HuH-7.5 (cell line): ENCODE data around the gene GRIK5.
A peak's percentile ranks its signal among the peaks of the same experiment; 100 is the strongest.
"Not testable (repeated sequence)": the region's sequence is repeated elsewhere in the genome, so short reads cannot be mapped to it uniquely, and the experiment has no call there.

Experiments
- DNase-seq: peaks from one replicate; pipeline ENCODE4 v3.0.0; 2011; ENCODE audit warnings: low spot score

The GRIK5 gene, protein sequence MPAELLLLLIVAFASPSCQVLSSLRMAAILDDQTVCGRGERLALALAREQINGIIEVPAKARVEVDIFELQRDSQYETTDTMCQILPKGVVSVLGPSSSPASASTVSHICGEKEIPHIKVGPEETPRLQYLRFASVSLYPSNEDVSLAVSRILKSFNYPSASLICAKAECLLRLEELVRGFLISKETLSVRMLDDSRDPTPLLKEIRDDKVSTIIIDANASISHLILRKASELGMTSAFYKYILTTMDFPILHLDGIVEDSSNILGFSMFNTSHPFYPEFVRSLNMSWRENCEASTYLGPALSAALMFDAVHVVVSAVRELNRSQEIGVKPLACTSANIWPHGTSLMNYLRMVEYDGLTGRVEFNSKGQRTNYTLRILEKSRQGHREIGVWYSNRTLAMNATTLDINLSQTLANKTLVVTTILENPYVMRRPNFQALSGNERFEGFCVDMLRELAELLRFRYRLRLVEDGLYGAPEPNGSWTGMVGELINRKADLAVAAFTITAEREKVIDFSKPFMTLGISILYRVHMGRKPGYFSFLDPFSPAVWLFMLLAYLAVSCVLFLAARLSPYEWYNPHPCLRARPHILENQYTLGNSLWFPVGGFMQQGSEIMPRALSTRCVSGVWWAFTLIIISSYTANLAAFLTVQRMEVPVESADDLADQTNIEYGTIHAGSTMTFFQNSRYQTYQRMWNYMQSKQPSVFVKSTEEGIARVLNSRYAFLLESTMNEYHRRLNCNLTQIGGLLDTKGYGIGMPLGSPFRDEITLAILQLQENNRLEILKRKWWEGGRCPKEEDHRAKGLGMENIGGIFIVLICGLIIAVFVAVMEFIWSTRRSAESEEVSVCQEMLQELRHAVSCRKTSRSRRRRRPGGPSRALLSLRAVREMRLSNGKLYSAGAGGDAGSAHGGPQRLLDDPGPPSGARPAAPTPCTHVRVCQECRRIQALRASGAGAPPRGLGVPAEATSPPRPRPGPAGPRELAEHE

DNA sequence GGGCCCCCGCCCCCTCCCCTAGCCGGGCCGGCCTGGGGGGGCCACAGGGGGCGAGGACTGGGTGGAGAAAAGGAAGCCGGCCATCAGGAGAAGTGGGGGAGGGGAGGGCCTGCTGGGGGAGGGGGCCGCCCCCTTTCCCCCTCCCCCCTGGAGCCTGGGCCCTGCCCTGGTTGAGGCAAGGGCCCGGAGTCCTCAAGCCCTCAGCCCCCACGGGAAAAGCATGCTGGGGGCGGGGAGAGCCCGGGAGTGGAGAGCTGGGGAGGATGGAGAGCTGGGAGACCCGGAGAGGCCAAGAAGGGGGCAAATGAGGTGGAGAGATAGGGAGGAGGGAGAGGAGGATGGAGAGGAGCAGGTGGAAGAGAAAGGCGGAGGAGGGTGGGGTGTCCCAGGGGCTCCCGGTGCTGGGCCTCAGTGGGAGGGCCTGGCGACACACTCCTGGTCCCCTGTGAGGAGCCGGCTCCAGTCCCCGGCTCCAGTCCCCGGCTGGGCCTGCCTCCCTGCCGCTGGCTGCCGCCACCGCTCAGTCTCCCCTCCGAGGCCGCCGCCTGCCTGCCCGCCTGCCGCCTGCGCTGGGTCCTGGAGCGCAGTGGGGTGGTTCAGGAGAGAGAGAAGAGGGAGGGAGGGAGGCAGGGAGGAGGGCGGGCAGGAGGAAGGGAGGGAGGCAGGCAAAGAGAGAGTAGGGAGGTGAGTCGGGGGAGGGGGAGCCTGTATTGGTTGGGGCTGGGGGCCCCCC, at the start of gene GRIK5:
GRIK5 (minus strand) TSS at position 588 of the 733 bp plus-strand sequence. CDS start 4,436 bp downstream, outside the sequence.
- DNase-seq: no peak

DNA sequence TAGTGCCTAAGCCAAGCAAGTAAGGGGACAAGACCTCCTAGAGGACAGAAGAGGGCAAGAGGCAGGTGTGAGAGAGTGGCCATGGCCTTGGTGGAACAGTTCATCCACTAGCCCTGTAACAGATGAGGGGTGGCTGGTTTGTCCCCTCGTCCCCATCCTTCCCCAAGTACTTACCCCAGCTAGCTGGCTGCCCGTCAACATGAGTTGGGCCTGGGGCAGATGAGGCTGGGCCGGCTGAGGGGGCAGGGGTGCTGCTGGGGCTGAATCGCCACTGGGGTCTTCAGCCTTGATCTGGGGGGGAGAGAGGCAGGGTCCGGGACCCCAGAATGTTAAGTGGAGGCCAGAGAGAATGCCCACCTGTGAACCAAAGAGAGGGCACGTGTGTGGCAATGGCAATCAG, 47.1 kb upstream of the GRIK5 start:
- DNase-seq: no peak

DNA sequence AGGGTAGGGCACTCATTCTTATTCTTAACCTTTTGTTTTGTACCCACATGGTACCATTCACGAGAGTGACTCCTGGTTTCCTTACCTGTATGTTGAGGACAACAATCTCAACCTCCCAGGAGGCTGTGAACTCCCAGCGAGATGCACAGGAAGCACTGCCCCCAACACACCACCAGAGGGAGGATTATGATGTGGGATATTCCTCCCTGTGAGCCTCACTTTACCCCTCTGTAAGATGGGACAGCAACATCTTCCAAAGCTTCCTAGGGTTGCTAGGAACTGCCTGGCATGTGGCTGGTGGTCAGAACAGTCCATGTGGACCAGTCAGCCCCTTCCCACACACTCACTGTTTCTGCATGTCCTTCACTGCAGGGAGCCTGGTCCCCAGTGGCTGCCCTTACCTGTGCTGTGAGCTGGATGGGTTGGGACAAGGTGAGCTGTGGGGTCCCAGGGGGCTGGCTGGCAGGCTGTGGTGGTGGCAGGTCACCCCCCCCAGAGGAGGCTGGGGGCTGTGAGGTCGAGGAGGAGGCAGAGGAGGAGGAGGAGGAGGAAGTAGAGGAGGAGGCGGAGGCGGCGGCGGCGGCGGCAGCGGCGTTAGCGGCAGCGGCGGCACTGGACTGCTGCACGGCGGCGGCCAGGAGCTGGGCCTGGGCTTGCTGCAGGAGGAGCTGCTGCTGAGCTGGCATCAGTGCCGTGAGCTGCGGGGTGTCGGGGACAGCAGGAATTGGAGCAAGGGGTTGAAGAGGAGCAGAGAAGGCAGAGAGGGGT, 46.5 kb upstream of the GRIK5 start:
- DNase-seq: no peak

DNA sequence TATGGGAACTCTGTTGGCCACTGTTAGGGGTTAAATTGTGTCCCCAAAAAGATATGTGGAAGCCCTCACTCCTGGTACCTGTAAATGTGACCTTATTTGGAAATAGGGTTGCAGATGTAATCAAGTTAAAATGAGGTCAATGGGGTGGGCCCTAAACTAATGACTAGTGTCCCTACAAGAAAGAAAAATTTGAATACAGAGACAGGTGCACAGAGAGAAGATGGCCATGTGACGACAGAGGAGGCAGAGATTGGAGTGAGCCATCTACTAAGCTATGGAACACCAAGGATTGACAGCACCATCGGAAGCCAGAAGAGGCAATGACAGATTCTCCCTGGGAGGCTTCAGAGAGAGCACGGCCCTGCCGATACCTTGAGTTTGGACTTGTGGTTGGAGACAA, 45.7 kb upstream of the GRIK5 start:
- DNase-seq: no peak

DNA sequence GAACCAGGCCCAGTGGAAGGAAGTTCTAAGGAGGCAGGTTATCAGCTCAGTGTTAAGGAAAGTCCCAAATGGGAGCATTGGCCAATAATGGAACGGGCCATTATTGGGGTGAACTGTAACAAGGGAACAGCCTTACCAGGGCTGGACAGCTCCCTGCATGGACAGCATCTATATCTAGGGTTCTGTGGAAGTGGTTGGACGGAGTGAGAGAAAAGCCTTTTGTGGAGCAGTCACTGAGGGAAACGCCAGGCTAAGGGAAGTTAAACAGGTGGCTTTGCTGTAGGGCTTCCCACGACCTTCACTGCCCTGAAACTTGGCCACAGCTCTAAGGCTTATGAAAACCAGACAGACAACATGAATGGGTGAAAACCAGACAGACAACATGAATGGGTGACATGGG, 45.2 kb upstream of the GRIK5 start:
- DNase-seq: no peak

DNA sequence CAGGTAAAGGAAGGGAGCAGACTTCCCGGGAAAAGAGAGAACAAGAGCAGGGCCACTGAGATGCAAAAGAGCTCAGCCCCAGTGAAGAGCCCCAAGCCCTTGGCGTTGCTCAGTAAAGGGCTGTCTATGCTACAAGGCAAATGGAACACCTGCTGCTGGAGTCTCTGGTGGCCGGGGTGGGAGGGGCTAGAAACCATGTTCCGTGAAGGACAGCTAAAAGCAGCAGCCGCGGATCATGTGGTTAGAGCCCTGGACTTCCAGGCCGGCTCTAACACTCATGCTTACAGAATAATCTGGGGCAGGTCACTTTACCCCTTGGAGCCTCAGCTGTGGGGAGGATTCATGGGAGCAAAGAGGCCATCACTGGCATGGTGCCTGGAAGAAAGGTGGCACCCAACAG, 44.4 kb upstream of the GRIK5 start:
- DNase-seq: no peak

DNA sequence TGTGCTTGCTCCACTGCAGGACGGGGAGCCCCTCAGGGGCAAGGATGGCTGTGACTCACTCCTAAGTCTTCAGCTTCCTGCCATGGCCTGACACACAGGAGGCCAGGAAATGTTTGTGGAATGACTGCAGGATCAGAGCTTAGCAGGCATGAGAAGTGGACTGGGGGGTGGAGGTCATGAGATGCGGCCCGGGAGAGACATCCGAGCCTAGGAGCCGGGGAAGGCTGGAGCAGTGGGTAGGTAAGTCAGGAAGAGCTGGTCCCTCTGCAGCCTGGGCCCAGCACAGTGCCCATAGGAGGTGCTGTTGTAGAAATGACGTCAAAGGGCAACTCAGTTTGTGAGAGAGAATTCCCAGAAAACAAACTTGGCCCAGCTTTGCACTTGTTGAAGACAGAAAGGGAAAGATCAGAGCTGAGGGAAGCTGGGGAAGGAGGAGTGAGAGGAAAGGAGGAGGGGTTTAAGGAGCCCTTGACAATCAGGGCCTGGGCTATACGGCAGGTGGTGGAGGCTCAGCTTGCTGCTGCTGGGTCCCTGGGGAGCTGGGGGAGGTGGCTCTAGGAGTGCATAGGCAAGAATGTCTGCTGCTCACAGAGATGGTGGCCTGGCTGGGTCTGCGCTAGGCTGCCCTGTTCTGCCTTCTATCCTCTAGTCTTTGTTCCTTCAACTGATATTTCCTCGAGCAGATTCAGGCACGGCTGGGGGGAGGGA, 43.8 kb upstream of the GRIK5 start:
- no peak for DNase-seq

DNA sequence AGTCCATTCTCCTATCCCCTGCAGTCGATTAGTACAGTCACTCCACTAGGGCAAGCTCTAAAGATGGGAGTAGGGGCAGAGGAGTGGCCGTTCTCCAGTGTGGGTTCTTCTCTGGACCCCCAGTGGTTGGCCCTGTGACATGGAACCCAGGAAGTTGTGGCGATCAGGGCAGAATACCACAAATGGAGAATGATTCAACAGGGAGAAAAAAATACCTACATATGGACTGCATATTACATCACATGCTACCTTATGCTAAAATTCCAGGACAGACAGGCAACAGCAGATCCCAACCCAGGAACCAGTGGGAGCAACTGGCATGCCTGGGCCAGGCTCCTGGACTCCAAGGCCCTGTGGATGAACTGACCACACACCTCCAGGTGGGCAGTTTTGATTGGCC, 41.8 kb upstream of the GRIK5 start:
- DNase-seq: no peak

DNA sequence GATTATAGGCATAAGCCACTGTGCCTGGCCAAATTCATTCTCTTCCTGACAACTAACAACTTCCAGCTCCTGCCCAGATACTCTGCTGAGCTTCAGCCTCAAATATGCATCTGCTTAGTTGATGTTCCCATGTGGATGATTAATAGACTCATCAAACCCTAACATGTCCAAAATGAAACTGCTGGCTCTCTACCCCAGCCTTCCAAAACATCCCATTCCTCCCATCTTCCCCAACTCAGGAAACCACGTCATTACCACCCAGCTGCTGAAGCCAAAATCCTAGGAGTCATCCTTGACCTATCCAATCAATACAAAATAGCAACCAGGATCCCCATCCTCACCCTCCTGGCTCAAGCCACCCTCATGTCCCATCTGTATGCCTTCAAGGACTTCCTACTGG, 41.4 kb upstream of the GRIK5 start:
- no peak for DNase-seq

DNA sequence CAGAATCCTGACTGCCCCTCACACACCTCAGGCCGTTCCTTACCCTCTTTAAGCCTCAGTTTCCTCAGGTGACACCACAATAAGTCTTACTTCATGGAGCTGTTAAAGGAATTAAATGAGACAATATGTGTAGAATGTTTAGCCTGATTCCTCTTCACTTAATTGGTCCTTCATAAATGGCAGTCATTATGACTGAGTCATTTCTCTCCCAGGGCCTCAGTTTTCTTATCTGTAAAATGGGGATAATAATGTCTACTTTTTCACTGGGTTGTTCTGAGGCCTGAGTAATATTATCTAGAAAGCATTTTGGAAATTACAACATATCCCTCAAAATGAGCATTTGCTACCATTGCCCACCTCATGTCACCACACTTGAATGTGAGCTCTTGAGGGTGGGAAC, 40.7 kb upstream of the GRIK5 start:
- DNase-seq: no peak

DNA sequence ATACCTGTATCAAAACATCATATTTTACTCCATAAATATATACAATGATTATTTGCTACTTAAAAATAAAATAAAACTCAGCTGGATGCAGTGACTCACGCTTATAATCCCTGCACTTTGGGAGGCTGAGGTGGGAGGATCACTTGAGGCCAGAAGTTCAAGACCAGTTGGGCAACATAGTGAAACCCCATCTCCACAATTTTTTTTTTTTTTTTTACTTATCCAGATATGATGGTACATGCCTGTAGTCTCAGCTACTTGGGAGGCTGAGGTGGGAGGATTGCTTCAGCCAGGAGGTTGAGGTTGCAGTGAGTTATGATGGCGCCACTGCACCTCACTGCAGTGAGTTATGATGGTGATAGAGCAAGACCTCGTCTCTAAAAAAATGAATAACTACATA, 39.9 kb upstream of the GRIK5 start:
- no peak for DNase-seq

DNA sequence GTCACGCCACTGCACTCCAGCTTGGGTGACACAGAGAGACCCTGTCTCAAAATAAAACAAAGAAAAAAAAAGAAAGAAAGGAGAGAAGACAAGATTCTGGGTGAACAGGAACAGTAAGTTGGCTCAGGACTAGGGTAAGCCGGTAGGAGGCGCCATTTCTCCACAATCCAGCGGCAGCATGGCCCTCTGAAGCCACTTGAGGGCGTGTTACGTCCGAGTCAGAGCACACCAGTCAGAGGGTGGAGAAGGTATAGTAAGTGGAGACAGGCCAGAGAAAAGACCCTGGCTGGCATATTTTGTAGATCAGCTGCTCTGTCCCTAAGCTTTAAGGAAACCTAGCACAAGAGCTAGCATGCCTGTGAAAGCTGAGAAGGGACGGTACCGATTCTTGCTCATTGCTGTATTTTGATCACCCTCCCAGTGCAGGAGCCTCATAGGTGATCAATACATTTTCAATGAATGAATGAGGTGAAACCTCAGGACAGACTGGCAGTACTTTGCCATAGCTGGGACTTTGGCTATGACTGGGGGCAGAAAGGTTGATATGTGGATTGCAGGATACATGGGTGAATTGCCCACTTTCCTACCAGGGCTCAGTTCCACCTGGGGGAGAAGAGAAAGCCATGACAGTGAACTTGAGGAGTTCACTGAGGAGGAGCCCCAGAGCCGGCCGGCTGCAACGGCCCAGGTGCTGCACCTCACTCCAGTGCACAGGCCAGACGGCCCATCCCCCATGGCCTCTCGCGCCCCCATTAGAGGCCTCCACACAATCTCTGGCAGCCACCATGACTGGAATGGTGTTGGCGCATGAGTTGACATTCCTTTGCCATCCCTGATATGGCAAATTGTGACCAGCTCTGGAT, 38.8 kb upstream of the GRIK5 start:
- DNase-seq: peak; percentile 88

DNA sequence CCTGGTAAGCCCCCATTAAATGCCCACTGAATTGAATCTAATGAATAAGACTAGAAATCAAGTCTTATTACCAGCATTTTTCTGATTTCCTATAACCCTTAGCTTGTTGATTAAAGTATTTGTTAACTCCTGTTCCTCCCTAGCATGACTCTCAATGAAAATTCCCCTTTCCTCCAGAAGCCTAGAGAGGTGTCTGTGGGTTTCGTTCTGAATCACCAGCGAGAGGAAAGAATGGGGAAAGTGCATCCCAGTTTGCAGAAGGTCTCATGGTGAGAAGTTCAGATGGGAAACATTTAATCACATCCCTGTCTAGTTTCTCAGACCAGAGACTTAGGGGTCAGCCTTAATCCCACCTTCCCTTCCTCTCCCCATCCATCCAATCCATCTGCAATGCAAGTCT, 35.4 kb upstream of the GRIK5 start:
- no peak for DNase-seq

DNA sequence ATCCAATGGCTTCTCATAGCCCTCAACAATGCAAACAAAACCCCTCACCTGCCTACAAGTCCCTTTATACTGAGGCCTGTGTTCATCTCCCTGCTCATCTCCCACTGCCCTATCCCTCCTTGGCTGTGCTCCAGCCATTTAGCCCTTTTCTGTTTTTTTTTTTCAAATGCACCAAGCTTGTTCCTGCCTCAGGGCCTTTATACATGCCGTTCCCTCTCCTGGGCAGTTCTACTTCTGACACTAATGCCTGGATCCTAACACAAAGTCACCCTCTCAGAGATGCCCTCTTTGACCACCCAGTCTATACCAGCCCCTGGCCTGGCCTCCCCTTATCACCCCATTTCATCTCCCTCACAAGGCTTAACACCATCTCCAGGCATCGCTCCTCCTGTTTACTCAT, 32.9 kb upstream of the GRIK5 start:
- DNase-seq: no peak

DNA sequence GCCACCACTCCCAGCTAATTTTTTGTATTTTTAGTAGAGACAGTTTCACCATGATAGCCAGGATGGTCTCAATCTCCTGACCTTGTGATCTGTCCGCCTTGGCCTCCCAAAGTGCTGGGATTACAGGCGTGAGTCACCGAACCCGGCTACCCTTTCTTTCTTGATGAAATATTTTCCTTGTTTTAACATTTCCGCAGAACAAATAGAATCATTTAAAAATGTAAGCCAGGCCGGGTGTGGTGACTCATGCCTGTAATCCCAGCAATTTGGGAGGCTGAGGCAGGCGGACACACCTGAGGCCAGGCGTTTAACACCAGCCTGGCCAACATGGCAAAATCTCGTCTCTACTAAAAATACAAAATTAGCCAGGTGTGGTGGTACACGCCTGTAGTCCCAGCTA, 30.2 kb upstream of the GRIK5 start:
- DNase-seq: not testable (repeated sequence)

DNA sequence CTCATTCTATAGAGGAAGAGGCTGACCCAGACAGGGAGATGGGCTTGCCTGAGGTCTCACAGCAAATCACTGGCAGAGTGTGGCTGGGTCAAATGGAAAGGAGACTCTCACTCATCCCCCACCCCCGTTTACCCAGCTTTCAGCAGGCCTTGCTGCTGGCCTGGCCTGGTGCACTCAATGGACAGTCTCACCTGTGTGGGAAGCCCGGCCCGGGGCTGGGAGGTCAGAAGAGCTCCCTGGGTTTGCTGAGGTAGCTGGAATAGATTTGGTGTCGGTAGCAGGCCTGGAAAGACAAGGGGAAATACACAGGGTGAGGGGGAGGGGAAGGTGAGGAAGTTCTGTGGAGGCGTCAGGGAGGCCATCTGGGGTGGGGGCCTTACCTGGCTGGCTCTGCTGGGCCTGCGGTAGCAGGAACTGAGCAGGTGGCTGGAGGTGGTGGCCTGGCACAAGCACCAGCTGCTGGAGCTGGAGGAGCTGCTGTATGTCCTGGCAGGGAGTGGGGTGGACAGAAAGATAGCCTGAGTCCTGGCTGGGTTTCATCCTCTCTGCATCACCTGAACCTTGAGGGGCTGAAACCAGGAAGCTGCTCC, 29.4 kb upstream of the GRIK5 start:
- no peak for DNase-seq

DNA sequence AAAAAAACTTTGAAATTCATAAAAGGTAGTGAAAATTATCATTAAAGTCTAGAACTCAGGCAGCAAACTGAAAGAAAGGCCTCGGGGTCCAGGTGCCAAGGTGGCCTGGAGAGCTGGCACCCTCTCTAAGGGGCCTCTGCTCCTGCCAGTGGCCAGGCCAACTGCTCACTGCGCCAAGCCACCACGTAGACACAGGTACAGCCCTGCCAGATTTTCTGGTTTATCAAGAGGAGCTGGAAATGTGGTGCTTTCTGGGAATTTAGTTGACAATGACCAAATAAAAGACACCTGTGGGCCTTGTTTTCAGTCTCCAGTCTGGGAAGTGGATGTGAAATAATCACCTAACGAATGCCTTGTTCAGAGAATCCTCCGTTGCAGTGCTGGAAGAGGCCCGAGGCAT, 28.8 kb upstream of the GRIK5 start:
- DNase-seq: no peak

DNA sequence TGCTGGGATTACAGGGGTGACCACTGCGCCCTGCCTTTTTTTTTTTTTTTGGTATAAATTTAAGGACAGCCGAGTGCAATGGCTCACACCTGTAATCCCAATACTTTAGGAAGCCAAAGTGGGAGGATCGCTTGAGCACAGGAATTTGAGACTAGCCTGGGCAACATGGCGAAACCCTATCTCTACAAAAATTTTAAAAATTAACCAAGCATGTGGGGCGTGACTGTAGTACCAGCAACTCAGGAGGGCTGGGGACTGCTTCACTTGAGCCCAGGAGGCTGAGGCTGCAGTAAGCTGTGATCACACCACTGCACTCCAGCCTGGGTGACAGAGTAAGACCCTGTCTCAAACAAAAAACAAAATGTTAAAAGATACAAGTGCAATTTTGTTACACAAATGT, 27.5 kb upstream of the GRIK5 start:
- DNase-seq: no peak

DNA sequence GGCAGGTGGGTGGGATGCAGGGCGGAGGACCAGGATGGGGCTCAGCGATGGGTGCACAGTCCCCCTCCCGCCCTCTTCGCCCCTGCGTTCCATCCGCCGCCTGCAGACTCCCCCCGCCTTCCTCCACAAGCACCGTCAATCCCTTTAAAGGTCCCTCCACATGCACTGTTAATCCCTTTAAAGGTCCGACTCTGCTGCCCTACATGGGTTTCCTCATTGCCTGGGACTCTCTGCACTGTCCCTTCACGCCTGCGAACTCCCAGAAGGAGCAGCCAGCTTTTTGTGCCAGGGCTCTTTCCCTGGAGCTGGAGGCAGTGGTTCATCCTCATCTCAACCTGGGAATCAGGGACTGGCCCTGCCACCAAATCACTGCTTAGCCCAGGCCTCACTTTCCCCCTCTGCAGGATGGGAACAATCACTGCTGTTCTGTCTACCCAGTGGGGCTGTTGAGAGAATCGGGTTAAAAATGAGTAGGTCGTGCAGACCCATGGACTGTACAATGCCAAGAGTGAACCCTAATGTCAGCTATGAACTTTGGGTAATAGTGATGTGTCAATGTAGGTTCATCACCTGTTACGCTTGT, 26.3 kb upstream of the GRIK5 start:
- no peak for DNase-seq
